ENCODE results near the gene PCDHA2. TPM values are rescaled to one million over a fixed set of nuclear protein-coding genes. Genes with fewer than 3 reads are reported as not detected.
A peak's percentile ranks its signal among the peaks of the same experiment; 100 is the strongest.
"Not testable (repeated sequence)": the region's sequence is repeated elsewhere in the genome, so short reads cannot be mapped to it uniquely, and the experiment has no call there.

PCDHA2 gene
- total RNA-seq, 6 experiments from 2014 or later: not detected

DNA sequence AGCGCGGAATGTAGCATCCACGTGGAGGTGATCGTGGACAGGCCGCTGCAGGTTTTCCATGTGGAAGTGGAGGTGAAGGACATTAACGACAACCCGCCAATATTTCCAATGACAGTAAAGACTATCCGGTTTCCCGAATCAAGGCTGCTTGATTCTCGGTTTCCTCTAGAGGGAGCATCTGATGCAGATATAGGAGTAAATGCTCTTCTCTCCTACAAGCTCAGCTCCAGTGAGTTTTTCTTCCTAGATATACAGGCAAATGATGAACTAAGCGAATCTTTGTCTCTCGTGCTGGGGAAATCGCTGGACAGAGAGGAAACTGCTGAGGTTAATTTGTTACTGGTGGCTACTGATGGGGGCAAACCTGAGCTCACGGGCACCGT, 598 bp downstream of the PCDHA2 start:
- H3K4me3 ChIP-seq: no peak overlapping the region
- DNase-seq: no peak
- peaks cover 0 to 5% of the 10 kb centered on the region in 2 donors for H3K27me3 ChIP-seq
- TF ChIP-seq, protein P1, sequence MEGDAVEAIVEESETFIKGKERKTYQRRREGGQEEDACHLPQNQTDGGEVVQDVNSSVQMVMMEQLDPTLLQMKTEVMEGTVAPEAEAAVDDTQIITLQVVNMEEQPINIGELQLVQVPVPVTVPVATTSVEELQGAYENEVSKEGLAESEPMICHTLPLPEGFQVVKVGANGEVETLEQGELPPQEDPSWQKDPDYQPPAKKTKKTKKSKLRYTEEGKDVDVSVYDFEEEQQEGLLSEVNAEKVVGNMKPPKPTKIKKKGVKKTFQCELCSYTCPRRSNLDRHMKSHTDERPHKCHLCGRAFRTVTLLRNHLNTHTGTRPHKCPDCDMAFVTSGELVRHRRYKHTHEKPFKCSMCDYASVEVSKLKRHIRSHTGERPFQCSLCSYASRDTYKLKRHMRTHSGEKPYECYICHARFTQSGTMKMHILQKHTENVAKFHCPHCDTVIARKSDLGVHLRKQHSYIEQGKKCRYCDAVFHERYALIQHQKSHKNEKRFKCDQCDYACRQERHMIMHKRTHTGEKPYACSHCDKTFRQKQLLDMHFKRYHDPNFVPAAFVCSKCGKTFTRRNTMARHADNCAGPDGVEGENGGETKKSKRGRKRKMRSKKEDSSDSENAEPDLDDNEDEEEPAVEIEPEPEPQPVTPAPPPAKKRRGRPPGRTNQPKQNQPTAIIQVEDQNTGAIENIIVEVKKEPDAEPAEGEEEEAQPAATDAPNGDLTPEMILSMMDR (IDR thresholded peaks at IDR 0.05): no peak
- TF ChIP-seq POLR2A (IDR thresholded peaks at IDR 0.05): no peak
- no peak for ATAC-seq
- H3K4me1 ChIP-seq: no peaks in the 10 kb centered on the region
- no peak overlapping the region for H3K27ac ChIP-seq
- WGBS (ENCODE audit: insufficient coverage, low coverage, low lambda C conversion rate, missing lambda C conversion rate): 14% methylated on average over 15 of the region's 15 CpGs
- H3K9me3 ChIP-seq: peaks cover 0 to 5% (median 2%) of the 10 kb centered on the region in 4 donors
- no peaks in the 10 kb centered on the region for H3K36me3 ChIP-seq
- intact Hi-C loops (cut with DNase I): no loop called here

DNA sequence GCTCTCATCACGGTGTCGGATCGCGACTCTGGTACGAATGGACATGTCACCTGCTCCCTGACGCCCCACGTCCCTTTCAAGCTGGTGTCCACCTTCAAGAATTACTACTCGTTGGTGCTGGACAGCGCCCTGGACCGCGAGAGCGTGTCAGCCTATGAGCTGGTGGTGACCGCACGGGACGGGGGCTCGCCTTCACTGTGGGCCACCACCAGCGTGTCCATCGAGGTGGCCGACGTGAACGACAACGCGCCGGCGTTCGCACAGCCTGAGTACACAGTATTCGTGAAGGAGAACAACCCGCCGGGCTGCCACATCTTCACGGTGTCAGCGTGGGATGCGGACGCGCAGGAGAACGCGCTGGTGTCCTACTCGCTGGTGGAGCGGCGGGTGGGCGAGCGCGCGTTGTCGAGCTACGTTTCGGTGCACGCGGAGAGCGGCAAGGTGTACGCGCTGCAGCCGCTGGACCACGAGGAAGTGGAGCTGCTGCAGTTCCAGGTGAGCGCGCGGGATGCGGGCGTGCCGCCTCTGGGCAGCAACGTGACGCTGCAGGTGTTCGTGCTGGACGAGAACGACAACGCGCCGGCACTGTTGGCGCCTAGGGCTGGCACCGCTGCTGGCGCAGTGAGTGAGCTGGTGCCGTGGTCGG, 1.5 kb downstream of the PCDHA2 start:
- H3K4me1 ChIP-seq; H3K36me3 ChIP-seq; H3K27me3 ChIP-seq; H3K9me3 ChIP-seq; H3K4me3 ChIP-seq; ATAC-seq; H3K27ac ChIP-seq; intact Hi-C loops (cut with DNase I): not testable (repeated sequence)
- peak in 1 of 3 donors; percentile 46 for DNase-seq
- WGBS (ENCODE audit: insufficient coverage, low coverage, low lambda C conversion rate, missing lambda C conversion rate): 71% methylated on average over 21 of the region's 72 CpGs

- DNase-seq: no peak
- no peak overlapping the region for H3K27ac ChIP-seq
- peaks cover 0 to 5% of the 10 kb centered on the region in 2 donors for H3K27me3 ChIP-seq
- no peaks in the 10 kb centered on the region for H3K36me3 ChIP-seq
- H3K4me1 ChIP-seq: no peaks in the 10 kb centered on the region
- ATAC-seq: no peak
- no peak for TF ChIP-seq POLR2A (IDR thresholded peaks at IDR 0.05)
- TF ChIP-seq, protein P1 (IDR thresholded peaks at IDR 0.05): no peak
- WGBS (ENCODE audit: insufficient coverage, low coverage, low lambda C conversion rate, missing lambda C conversion rate): no CpG with 5 or more reads among the region's 39 CpGs
- intact Hi-C loops (cut with DNase I): no loop called here
- H3K9me3 ChIP-seq: peaks cover 0 to 7% (median 3%) of the 10 kb centered on the region in 4 donors
- no peak overlapping the region for H3K4me3 ChIP-seq
Observed at GRCh38 chr5:140796718-140797095, 2.1 kb downstream of the PCDHA2 start.

DNA sequence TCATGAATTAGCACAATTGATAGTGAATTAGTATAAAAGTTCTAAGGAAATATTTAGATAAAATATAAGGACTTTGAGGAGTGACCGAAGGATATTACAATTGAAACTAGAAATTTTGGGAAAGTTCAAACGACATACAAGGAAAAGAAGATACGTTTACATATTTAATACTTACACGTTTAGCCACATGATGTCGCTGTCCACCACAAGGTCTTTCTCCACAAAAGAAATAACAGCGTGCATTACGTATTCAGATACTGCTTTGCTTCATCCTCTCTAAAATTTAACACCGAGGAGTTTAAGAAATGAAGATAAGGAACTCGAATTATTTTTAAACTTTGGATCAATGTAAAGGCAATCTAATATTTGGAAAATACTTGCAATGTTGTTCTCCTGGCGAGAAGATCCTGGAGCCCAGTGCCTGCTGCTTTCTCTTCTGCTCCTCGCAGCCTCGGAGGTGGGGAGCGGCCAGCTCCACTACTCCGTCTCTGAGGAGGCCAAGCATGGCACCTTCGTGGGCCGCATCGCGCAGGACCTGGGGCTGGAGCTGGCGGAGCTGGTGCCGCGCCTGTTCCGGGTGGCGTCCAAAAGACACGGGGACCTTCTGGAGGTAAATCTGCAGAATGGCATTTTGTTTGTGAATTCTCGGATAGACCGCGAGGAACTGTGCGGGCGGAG, 6.3 kb downstream of the PCDHA2 start, which contains the start of gene PCDHA3:
Gene PCDHA3, plus strand, starts transcription at position 242 of the 678 bp plus-strand sequence.
- H3K4me1 ChIP-seq: no peaks in the 10 kb centered on the region
- intact Hi-C loops (cut with DNase I): no loop called here
- no peak within 1 kb of the TSS for H3K27ac ChIP-seq
- no peak for TF ChIP-seq POLR2A (IDR thresholded peaks at IDR 0.05)
- TF ChIP-seq, protein P1 (IDR thresholded peaks at IDR 0.05): peak in 1 of 4 donors; percentile 13
- DNase-seq: no peak
- H3K27me3 ChIP-seq: no peaks in the 10 kb centered on the region
- no peaks in the 10 kb centered on the region for H3K36me3 ChIP-seq
- WGBS (ENCODE audit: insufficient coverage, low coverage, low lambda C conversion rate, missing lambda C conversion rate): 14% methylated on average over 26 of the region's 29 CpGs
- H3K4me3 ChIP-seq: no peak within 1 kb of the TSS
- ATAC-seq: no peak
- H3K9me3 ChIP-seq: peaks cover 0 to 5% (median 0%) of the 10 kb centered on the region in 4 donors

DNA sequence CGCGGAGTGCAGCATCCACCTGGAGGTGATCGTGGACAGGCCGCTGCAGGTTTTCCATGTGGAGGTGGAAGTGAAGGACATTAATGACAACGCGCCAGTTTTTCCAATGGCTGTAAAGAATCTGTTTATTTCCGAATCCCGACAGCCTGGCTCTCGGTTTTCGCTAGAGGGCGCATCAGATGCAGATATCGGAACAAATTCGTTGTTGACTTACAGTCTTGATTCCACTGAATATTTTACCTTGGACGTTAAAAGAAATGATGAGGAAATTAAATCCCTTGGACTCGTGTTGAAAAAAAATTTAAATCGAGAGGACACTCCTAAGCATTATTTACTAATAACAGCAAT, 6.8 kb downstream of the PCDHA2 start:
- no peak for ATAC-seq
- no peaks in the 10 kb centered on the region for H3K27me3 ChIP-seq
- no peak for DNase-seq
- no peak overlapping the region for H3K27ac ChIP-seq
- TF ChIP-seq, protein P1 (IDR thresholded peaks at IDR 0.05): peak in 1 of 4 donors; percentile 12
- TF ChIP-seq POLR2A (IDR thresholded peaks at IDR 0.05): no peak
- no peaks in the 10 kb centered on the region for H3K36me3 ChIP-seq
- H3K9me3 ChIP-seq: peaks cover 0 to 2% (median 0%) of the 10 kb centered on the region in 4 donors
- no peaks in the 10 kb centered on the region for H3K4me1 ChIP-seq
- WGBS (ENCODE audit: insufficient coverage, low coverage, low lambda C conversion rate, missing lambda C conversion rate): 8% methylated on average over 12 of the region's 16 CpGs
- no peak overlapping the region for H3K4me3 ChIP-seq
- intact Hi-C loops (cut with DNase I): no loop called here

DNA sequence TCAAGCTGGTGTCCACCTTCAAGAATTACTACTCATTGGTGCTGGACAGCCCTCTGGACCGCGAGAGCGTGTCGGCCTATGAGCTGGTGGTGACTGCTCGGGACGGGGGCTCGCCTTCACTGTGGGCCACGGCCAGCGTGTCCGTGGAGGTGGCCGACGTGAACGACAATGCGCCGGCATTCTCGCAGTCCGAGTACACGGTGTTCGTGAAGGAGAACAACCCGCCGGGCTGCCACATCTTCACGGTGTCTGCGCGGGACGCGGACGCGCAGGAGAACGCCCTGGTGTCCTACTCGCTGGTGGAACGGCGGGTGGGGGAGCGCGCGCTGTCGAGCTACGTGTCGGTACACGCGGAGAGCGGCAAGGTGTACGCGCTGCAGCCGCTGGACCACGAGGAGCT, 7.7 kb downstream of the PCDHA2 start:
- H3K36me3 ChIP-seq; H3K27me3 ChIP-seq; H3K4me1 ChIP-seq; H3K9me3 ChIP-seq; ATAC-seq; intact Hi-C loops (cut with DNase I); H3K27ac ChIP-seq; H3K4me3 ChIP-seq: not testable (repeated sequence)
- 53% methylated on average over 13 of the region's 45 CpGs for WGBS (ENCODE audit: insufficient coverage, low coverage, low lambda C conversion rate, missing lambda C conversion rate)
- DNase-seq: peak in 1 of 3 donors; percentile 45
